Neural crest cell (in vitro differentiated cells): ENCODE data around the gene KLHL30. TPM values are rescaled to one million over a fixed set of nuclear protein-coding genes. Genes with fewer than 3 reads are reported as not detected.

ENCODE experiments used
- DNase-seq: peaks from one replicate; pipeline ENCODE4 v3.0.0; 2021; ENCODE audit warnings: low read depth, mixed read lengths, low spot score
- H3K27ac Mint-ChIP-seq: one replicate; pipeline ENCODE4 v1.8.0; 2021; ENCODE audit warnings: mild to moderate bottlenecking, mixed read lengths; ENCODE audit not compliant: unreplicated experiment
- H3K27me3 Mint-ChIP-seq: 2 replicates; pipeline ENCODE4 v1.8.0; 2021; ENCODE audit warnings: low read depth, mild to moderate bottlenecking, mixed read lengths
- H3K36me3 Mint-ChIP-seq: 2 replicates; pipeline ENCODE4 v1.8.0; 2021; ENCODE audit warnings: low read depth, mild to moderate bottlenecking, mixed read lengths
- H3K4me1 Mint-ChIP-seq: 2 replicates; pipeline ENCODE4 v1.8.0; 2021; ENCODE audit warnings: mixed read lengths
- H3K4me3 Mint-ChIP-seq: one replicate; pipeline ENCODE4 v1.8.0; 2021; ENCODE audit warnings: mild to moderate bottlenecking, mixed read lengths
- H3K9me3 Mint-ChIP-seq: 2 replicates; pipeline ENCODE4 v1.8.0; 2021; ENCODE audit warnings: mixed read lengths
- total RNA-seq: library from RNA; stranded (reverse); gene quantifications from 2 replicates; pipeline ENCODE4 v1.2.1, GENCODE V29; 2021
- TF ChIP-seq, protein P1 (sequence below): fragments of 200-600 bp; sonication (generic); conservative IDR thresholded peaks from 2 replicates; pipeline ENCODE4 v1.5.0; 2021; ENCODE audit warnings: antibody characterized with exemption, mild to moderate bottlenecking

KLHL30 gene
- total RNA-seq, 1 donor from 2014 or later: 0.23 TPM

- Mint-ChIP-seq H3K4me1 (peaks cover 9% of the 10 kb centered on the region), H3K27ac (peak overlapping the region; percentile 92), H3K27me3 (no peaks in the 10 kb centered on the region), H3K36me3 (no peaks in the 10 kb centered on the region), H3K9me3 (no peaks in the 10 kb centered on the region), H3K4me3 (no peak overlapping the region)
- no peak for DNase-seq
- TF ChIP-seq, protein P1, sequence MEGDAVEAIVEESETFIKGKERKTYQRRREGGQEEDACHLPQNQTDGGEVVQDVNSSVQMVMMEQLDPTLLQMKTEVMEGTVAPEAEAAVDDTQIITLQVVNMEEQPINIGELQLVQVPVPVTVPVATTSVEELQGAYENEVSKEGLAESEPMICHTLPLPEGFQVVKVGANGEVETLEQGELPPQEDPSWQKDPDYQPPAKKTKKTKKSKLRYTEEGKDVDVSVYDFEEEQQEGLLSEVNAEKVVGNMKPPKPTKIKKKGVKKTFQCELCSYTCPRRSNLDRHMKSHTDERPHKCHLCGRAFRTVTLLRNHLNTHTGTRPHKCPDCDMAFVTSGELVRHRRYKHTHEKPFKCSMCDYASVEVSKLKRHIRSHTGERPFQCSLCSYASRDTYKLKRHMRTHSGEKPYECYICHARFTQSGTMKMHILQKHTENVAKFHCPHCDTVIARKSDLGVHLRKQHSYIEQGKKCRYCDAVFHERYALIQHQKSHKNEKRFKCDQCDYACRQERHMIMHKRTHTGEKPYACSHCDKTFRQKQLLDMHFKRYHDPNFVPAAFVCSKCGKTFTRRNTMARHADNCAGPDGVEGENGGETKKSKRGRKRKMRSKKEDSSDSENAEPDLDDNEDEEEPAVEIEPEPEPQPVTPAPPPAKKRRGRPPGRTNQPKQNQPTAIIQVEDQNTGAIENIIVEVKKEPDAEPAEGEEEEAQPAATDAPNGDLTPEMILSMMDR: no peak
Measured at GRCh38 chr2:238101891-238102841, 36.3 kb upstream of the KLHL30 start.

- no peak overlapping the region for H3K4me3 Mint-ChIP-seq
- no peaks in the 10 kb centered on the region for H3K27me3 Mint-ChIP-seq
- peak overlapping the region; percentile 92 for H3K27ac Mint-ChIP-seq
- H3K4me1 Mint-ChIP-seq: peaks cover 9% of the 10 kb centered on the region
- H3K9me3 Mint-ChIP-seq: no peaks in the 10 kb centered on the region
- no peak for DNase-seq
- H3K36me3 Mint-ChIP-seq: no peaks in the 10 kb centered on the region
- TF ChIP-seq, protein P1: no peak
Measured at GRCh38 chr2:238102865-238103264, 35.6 kb upstream of the KLHL30 start.

GRCh38 chr2:238103465-238104225 lies 34.8 kb upstream of the KLHL30 start:
- peaks cover 13% of the 10 kb centered on the region for H3K4me1 Mint-ChIP-seq
- H3K36me3 Mint-ChIP-seq: no peaks in the 10 kb centered on the region
- no peaks in the 10 kb centered on the region for H3K9me3 Mint-ChIP-seq
- H3K27ac Mint-ChIP-seq: no peak overlapping the region
- TF ChIP-seq, protein P1: no peak
- no peak overlapping the region for H3K4me3 Mint-ChIP-seq
- no peaks in the 10 kb centered on the region for H3K27me3 Mint-ChIP-seq
- DNase-seq: no peak

DNA sequence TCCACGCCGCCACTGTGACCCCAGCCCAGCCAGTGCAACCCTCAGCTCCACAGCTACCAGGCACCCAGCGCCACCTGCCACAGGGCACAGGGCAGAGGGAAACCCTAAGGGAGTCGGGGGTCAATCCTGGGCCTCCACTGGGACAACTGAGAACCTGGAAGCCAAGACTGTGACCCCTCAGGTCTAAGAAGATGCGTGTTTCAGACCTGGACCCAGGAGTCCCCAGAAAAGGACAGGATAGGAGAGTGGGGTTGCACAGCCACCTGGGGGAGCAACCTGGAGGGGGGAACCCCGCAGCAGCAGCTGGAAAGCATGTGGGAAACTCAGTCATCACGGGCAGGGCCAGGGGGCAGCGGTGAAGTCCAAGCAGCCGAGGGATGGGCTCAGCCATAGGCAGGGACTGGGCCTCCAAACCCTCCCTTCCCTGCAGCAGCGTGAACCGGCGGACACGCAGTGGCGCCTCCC lies 34.2 kb upstream of the KLHL30 start:
- H3K9me3 Mint-ChIP-seq: no peaks in the 10 kb centered on the region
- no peaks in the 10 kb centered on the region for H3K36me3 Mint-ChIP-seq
- no peak overlapping the region for H3K27ac Mint-ChIP-seq
- no peak for DNase-seq
- H3K4me1 Mint-ChIP-seq: peaks cover 14% of the 10 kb centered on the region
- no peaks in the 10 kb centered on the region for H3K27me3 Mint-ChIP-seq
- TF ChIP-seq, protein P1: no peak
- H3K4me3 Mint-ChIP-seq: no peak overlapping the region

- H3K4me1 Mint-ChIP-seq: peaks cover 18% of the 10 kb centered on the region
- no peak overlapping the region for H3K27ac Mint-ChIP-seq
- TF ChIP-seq, protein P1: no peak
- no peaks in the 10 kb centered on the region for H3K27me3 Mint-ChIP-seq
- no peaks in the 10 kb centered on the region for H3K36me3 Mint-ChIP-seq
- H3K9me3 Mint-ChIP-seq: no peaks in the 10 kb centered on the region
- no peak for DNase-seq
- H3K4me3 Mint-ChIP-seq: no peak overlapping the region
Measured at GRCh38 chr2:238104691-238105371, 33.6 kb upstream of the KLHL30 start.
